ENCODE measurements around the gene MRPL55.

Gene MRPL55

DNA sequence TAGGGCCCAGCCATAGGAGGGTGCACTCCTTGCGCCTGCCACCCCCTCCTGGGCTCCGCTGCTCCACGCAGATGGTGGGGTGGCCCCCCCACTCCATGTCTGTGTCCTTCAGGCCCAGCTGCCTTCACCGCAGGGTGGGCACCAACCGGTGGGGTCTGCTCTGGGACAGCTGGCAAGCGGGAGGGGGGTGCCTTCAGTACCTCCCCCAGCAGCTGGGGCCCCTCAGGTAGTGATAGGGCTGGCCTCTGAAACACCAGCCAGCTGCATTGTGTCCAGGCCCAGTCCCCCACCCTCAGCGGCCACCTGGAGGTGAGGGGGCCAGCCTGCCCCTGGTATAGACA is 41.0 kb upstream of the MRPL55 start:
- H2AFZ ChIP-seq (ENCODE audit: low read length), result no peak overlapping the region
- H4K20me1 ChIP-seq (ENCODE audit: insufficient read depth, low read length, poor library complexity, severe bottlenecking), result peaks cover 22% of the 10 kb centered on the region
- TF ChIP-seq CTCF (conservative IDR thresholded peaks at IDR 0.05; ENCODE audit: low read length) (no peak), EZH2phosphoT487 (IDR thresholded peaks at IDR 0.05; ENCODE audit: borderline replicate concordance) (no peak)
- H3K4me2 ChIP-seq (ENCODE audit: low read depth, low read length, poor library complexity, severe bottlenecking), result no peak overlapping the region
- no peak overlapping the region for H3K9ac ChIP-seq (ENCODE audit: low read depth, low read length, poor library complexity, severe bottlenecking)
- no peaks in the 10 kb centered on the region for H3K27me3 ChIP-seq (ENCODE audit: insufficient read depth, low read length, poor library complexity, severe bottlenecking)
- no peak overlapping the region for H3K4me3 ChIP-seq (ENCODE audit: low read length, poor library complexity, severe bottlenecking)
- H3F3A ChIP-seq (ENCODE audit: low read depth), result no peaks in the 10 kb centered on the region
- no peaks in the 10 kb centered on the region for H3K9me3 ChIP-seq (ENCODE audit: insufficient read depth, low read depth, low read length)
- H3K9me2 ChIP-seq (replicated peaks; ENCODE audit: low read depth, low read length), result no peaks in the 10 kb centered on the region
- peaks cover 15% of the 10 kb centered on the region; the same call in 1 of the 2 replicates for H3K36me3 ChIP-seq (ENCODE audit: insufficient read depth, low read length)
- H3K4me1 ChIP-seq (ENCODE audit: insufficient read depth, low read length, poor library complexity, severe bottlenecking), result peaks cover 3% of the 10 kb centered on the region
- peaks cover 23% of the 10 kb centered on the region; the same call in 1 of the 2 replicates for H3K79me2 ChIP-seq (ENCODE audit: insufficient read depth, low read length)

GRCh38 chr1:228149406-228150119 is 40.5 kb upstream of the MRPL55 start, which contains the start of gene GJC2:
Gene GJC2, plus strand, starts transcription at chr1:228149930. Its CDS starts 7,829 bp downstream, at chr1:228157759.
- Histone ChIP-seq H3F3A (ENCODE audit: low read depth) (no peaks in the 10 kb centered on the region), H3K4me1 (ENCODE audit: insufficient read depth, low read length, poor library complexity, severe bottlenecking) (peaks cover 3% of the 10 kb centered on the region), H3K4me2 (ENCODE audit: low read depth, low read length, poor library complexity, severe bottlenecking) (no peak within 1 kb of the TSS), H3K27me3 (ENCODE audit: insufficient read depth, low read length, poor library complexity, severe bottlenecking) (no peaks in the 10 kb centered on the region), H3K4me3 (ENCODE audit: low read length, poor library complexity, severe bottlenecking) (no peak within 1 kb of the TSS), H3K9me3 (ENCODE audit: insufficient read depth, low read depth, low read length) (no peaks in the 10 kb centered on the region), H3K9ac (ENCODE audit: low read depth, low read length, poor library complexity, severe bottlenecking) (no peak within 1 kb of the TSS), H3K36me3 (ENCODE audit: insufficient read depth, low read length) (peaks cover 15% of the 10 kb centered on the region; the same call in 1 of the 2 replicates), H3K9me2 (replicated peaks; ENCODE audit: low read depth, low read length) (no peaks in the 10 kb centered on the region), H2AFZ (ENCODE audit: low read length) (no peak within 1 kb of the TSS), H3K79me2 (ENCODE audit: insufficient read depth, low read length) (peaks cover 28% of the 10 kb centered on the region), H4K20me1 (ENCODE audit: insufficient read depth, low read length, poor library complexity, severe bottlenecking) (peaks cover 27% of the 10 kb centered on the region)
- TF ChIP-seq EZH2phosphoT487 (IDR thresholded peaks at IDR 0.05; ENCODE audit: borderline replicate concordance), result no peak

GRCh38 chr1:228148935-228149405 is 39.9 kb upstream of the MRPL55 start:
- H3K4me2 ChIP-seq (ENCODE audit: low read depth, low read length, poor library complexity, severe bottlenecking), result no peak overlapping the region
- H3K9me3 ChIP-seq (ENCODE audit: insufficient read depth, low read depth, low read length), result no peaks in the 10 kb centered on the region
- no peak overlapping the region for H2AFZ ChIP-seq (ENCODE audit: low read length)
- H3K27me3 ChIP-seq (ENCODE audit: insufficient read depth, low read length, poor library complexity, severe bottlenecking), result no peaks in the 10 kb centered on the region
- no peak for TF ChIP-seq CTCF (conservative IDR thresholded peaks at IDR 0.05; ENCODE audit: low read length)
- TF ChIP-seq EZH2phosphoT487 (IDR thresholded peaks at IDR 0.05; ENCODE audit: borderline replicate concordance), result no peak
- no peaks in the 10 kb centered on the region for H3K9me2 ChIP-seq (replicated peaks; ENCODE audit: low read depth, low read length)
- peaks cover 15% of the 10 kb centered on the region; the same call in 1 of the 2 replicates for H3K36me3 ChIP-seq (ENCODE audit: insufficient read depth, low read length)
- no peak overlapping the region for H3K9ac ChIP-seq (ENCODE audit: low read depth, low read length, poor library complexity, severe bottlenecking)
- peaks cover 32% of the 10 kb centered on the region for H4K20me1 ChIP-seq (ENCODE audit: insufficient read depth, low read length, poor library complexity, severe bottlenecking)
- H3K4me3 ChIP-seq (ENCODE audit: low read length, poor library complexity, severe bottlenecking), result no peak overlapping the region
- H3K4me1 ChIP-seq (ENCODE audit: insufficient read depth, low read length, poor library complexity, severe bottlenecking), result peaks cover 8% of the 10 kb centered on the region
- H3K79me2 ChIP-seq (ENCODE audit: insufficient read depth, low read length), result peaks cover 34% of the 10 kb centered on the region
- no peaks in the 10 kb centered on the region for H3F3A ChIP-seq (ENCODE audit: low read depth)
